ENCODE measurements around the gene CARMIL1.

CARMIL1 gene

DNA sequence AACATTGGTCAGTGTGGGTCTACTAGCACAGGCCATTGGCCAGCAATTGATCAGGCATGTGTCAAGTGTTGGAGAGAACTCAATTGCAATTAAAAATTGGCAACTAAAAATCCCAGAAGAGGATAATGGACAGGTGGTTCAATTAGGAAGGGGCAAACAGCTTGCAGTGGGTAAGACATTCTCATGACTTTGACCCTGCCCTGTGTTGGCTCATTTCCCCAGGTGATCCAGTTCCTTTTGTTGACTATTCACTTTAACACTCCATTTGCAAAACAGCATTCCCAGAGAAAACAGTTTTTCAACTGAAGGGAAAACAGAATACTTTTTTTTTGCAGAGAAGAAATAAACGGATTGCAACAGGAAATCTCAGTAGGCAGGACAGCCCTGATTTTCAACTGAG, 343.9 kb downstream of the CARMIL1 start:
- no peak for DNase-seq (ENCODE audit: low read depth, low spot score)
- TF ChIP-seq, protein P1, sequence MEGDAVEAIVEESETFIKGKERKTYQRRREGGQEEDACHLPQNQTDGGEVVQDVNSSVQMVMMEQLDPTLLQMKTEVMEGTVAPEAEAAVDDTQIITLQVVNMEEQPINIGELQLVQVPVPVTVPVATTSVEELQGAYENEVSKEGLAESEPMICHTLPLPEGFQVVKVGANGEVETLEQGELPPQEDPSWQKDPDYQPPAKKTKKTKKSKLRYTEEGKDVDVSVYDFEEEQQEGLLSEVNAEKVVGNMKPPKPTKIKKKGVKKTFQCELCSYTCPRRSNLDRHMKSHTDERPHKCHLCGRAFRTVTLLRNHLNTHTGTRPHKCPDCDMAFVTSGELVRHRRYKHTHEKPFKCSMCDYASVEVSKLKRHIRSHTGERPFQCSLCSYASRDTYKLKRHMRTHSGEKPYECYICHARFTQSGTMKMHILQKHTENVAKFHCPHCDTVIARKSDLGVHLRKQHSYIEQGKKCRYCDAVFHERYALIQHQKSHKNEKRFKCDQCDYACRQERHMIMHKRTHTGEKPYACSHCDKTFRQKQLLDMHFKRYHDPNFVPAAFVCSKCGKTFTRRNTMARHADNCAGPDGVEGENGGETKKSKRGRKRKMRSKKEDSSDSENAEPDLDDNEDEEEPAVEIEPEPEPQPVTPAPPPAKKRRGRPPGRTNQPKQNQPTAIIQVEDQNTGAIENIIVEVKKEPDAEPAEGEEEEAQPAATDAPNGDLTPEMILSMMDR (IDR thresholded peaks at IDR 0.05; ENCODE audit: low read depth, low read length): no peak
- no peak overlapping the region for H3K4me3 ChIP-seq (ENCODE audit: low read depth, low read length)
- in situ Hi-C loops (cut with HindIII; ENCODE audit: low sequenced_read_pairs): no loop called here

DNA sequence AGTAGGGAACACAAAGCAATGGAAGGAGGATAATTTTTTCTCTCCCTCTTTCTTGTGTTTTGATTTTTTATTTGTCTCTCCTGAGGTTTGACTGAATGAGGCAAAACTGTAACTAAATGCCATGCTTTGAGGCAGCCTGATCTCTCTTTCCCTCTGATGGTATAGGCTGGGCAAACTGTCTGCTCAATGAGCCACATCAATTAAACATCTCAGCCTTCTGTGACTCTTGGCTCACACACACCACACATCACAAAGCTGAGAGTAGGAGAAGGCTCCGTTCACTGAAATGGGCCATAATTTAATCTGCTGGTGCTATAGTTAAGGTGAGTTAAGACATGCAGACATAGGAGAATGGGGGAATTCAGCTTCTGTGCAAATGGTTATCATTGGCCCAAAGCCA, 344.7 kb downstream of the CARMIL1 start:
- in situ Hi-C loops (cut with HindIII; ENCODE audit: low sequenced_read_pairs): no loop called here
- TF ChIP-seq, protein P1 (IDR thresholded peaks at IDR 0.05; ENCODE audit: low read depth, low read length): no peak
- no peak for DNase-seq (ENCODE audit: low read depth, low spot score)
- H3K4me3 ChIP-seq (ENCODE audit: low read depth, low read length): no peak overlapping the region

DNA sequence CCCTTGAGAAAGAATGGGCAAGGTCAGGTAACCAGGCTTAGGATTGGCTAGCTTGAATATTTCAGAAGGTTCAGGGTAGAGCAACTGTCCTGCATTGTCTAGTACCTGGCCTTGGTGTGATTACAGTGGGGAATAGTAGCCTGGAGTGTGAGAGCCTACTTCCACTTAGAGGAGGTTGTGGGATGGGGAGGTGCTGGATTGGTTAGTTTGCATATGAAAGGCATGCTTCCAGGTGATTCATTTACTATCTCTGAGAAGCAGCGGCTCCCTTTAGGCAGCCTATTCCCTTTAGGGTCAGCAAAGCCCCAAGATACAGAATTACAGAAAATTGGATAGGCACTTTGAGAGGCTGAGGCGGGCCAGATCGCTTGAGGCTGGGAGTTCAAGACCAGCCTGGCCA, 347.8 kb downstream of the CARMIL1 start:
- DNase-seq (ENCODE audit: low read depth, low spot score): no peak
- no peak overlapping the region for H3K4me3 ChIP-seq (ENCODE audit: low read depth, low read length)
- in situ Hi-C loops (cut with HindIII; ENCODE audit: low sequenced_read_pairs): no loop called here
- TF ChIP-seq, protein P1 (IDR thresholded peaks at IDR 0.05; ENCODE audit: low read depth, low read length): no peak

DNA sequence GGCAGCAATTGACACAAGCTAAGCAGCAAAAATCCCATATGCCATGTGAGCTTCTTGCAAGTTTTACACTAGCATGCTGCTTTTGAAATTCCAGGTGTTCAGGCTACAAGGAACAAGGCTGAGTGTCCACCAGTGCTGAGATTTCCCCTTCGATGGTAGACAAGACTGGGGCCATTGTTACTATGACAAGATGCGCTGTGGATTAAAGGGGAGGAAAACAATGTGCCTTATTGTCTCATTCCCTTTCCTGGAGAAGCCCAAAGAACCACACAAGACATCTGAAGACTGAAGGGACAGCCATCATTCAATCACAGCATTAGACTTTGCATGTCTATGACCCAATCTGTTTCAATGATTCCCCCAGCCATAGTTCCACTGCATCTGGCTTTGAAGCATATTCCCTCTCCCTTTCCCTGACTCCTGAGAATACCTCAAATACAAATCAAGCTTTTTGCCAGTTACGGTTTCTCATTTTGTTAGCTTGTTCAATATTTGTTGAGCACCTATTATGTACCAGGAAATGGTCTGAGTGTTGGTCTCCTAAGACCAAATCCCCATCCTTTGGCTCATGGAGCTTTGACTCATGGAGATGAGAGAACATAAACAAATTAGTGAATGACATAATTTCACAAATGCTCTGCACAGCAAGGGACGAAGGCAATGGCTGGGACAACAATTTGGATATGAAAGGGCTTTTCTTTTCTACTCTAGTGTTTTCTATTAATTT, 349.5 kb downstream of the CARMIL1 start:
- TF ChIP-seq, protein P1 (IDR thresholded peaks at IDR 0.05; ENCODE audit: low read depth, low read length): no peak
- no peak overlapping the region for H3K4me3 ChIP-seq (ENCODE audit: low read depth, low read length)
- in situ Hi-C loops (cut with HindIII; ENCODE audit: low sequenced_read_pairs): no loop called here
- no peak for DNase-seq (ENCODE audit: low read depth, low spot score)

DNA sequence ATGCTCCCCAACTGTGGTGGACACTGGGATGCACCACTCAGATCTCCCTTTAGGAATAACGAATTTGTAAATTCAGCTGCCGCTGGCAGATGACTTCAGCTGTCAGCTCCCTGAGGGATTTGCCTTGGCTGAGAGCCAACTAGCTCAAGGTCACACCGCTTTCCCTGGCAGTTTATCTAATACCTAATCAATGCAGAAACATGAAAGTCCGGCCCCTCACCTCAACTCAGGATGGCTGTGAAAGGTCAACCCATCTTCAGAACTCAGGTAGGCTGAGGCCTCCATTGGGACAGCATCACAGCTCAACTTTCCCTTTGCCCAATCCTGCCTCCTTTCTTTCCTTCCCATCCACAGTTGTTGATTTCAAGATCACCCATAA, 350.0 kb downstream of the CARMIL1 start:
- no peak for DNase-seq (ENCODE audit: low read depth, low spot score)
- no peak overlapping the region for H3K4me3 ChIP-seq (ENCODE audit: low read depth, low read length)
- TF ChIP-seq, protein P1 (IDR thresholded peaks at IDR 0.05; ENCODE audit: low read depth, low read length): no peak
- in situ Hi-C loops (cut with HindIII; ENCODE audit: low sequenced_read_pairs): no loop called here

DNA sequence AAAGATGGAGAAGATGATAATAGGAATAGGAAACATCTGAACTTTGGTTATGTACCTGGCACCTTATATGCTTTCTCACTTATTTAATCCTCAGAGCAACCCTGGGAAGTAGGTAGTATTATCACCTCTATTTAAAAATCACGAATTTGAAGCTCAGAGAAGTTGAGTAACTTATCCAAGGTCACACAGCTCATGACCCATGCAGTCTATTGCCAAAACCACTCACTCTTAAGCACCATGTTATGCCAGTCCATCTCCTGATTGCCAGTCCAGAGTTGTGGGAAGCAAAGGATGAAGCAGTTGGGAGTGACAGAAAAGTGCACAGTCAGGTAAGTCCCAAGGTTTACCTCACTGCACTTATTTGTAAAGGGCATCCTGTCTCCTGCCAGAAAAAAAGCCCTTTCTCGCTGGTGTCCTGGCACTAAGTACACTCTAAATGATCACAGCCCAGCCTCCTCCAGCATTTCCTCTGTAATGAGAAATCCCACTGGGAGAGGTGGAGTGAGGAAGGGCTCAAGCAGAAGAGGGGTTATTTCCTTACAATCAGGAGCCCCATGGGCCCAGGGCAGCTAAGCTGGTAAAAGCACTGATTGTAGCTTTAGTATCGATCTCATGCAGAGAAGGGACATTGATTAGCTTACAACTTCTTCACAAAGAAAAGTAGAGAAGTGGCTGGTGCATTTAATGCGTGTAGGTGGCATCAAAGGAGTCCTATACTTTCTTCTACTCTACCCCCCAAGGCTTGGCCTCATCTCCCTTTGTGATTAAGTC, 351.5 kb downstream of the CARMIL1 start:
- TF ChIP-seq, protein P1 (IDR thresholded peaks at IDR 0.05; ENCODE audit: low read depth, low read length): no peak
- in situ Hi-C loops (cut with HindIII; ENCODE audit: low sequenced_read_pairs): no loop called here
- no peak for DNase-seq (ENCODE audit: low read depth, low spot score)
- no peak overlapping the region for H3K4me3 ChIP-seq (ENCODE audit: low read depth, low read length)

Measured in astrocyte of the spinal cord (primary cell).